Activated CD4-positive, alpha-beta T cell treated with anti-CD3 and anti-CD28 coated beads, Interleukin-2, Interleukin-6, amounts not matched to agents 100 ng/mL and 50 ng/mL, durations not matched to agents 16 hours and 8 hours (primary cell): ENCODE data around the gene EPB41L4B.
"Not testable (repeated sequence)": the region's sequence is repeated elsewhere in the genome, so short reads cannot be mapped to it uniquely, and the experiment has no call there.

ENCODE experiments used
- DNase-seq: peaks from one replicate; pipeline ENCODE4 v3.0.0-alpha.2; 2020

The EPB41L4B gene

DNA sequence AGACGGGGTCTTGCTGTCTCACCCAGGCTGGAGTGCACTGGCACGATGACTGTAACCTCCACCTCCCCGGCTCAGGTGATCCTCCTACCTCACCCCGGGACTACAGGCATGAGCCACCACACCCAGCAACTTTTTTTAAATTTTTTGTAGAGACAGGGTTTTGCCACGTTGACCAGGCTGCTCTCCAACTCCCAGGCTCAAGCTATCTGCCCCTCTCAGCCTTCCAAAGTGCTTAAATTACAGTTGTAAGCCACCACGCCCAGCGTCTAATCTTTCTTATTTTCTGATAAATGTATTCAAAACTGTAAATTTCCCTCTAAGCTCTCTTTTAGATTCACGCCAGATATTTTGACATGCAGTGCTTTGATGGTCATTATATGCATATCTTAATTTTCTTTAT, 164.2 kb downstream of the EPB41L4B start:
- DNase-seq = no peak

DNA sequence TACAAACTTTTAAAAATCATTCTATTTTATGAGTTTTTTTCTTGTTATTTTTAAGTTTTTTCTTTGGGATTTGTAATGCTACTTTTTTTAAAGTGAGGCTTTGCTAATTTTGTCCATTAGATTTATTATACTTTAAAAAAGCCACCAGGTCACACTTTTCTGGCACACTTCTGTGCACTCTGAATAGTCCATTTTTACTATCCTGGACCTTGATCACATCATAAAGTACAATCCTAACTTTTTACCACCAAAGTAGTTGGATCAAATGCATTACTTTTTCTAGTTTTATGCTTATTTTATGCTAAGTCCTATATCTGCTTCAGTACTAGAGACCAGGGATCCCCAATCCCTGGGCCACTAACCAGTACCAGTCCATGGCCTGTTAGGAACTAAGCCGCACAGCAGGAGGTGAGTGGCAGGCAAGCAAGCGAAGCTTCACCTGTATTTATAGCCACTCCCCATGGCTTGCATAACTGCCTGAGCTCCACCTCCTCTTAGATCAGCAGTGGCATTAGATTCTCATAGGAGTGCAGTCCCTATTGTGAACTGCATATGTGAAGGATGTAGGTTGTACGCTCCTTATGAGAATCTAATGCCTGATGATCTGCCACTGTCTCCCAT, 169.8 kb downstream of the EPB41L4B start:
- no peak for DNase-seq

DNA sequence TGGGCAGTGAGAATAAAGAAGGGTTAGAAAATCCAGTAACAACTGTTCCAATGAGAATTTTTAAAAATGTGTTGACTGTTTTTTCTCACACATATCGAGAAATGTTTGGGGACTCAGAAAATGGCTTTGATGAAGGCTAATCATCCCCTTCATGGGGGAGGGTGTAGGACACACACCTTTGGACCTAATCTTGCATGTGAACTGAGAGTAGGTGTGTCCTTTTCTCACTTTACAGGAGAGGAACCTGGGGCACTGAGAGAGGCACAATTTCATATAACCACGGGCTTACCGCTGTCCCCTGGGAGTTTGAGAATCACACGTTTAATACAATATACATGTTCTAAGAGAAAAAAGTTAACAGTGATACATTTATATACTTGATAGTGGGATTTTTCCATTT, 171.1 kb downstream of the EPB41L4B start:
- no peak for DNase-seq

DNA sequence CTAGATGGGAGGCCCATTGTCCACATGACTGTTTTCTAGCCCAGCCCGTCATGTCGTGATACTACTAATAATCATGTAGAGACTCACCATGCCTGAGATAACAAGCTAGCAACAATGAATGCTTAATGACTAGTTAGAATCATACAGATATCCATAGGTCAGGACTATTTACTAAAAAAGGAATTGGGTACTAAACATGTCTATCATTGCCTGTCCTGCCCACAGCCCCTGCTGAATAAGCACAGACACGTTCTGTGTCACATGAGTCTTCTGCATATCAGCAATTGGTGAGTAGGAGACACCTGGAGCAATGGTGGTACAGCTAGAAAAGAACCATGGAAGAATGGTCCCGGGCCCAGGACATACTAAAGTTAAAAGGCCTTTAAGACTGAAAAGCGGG, 171.8 kb downstream of the EPB41L4B start:
- no peak for DNase-seq

DNA sequence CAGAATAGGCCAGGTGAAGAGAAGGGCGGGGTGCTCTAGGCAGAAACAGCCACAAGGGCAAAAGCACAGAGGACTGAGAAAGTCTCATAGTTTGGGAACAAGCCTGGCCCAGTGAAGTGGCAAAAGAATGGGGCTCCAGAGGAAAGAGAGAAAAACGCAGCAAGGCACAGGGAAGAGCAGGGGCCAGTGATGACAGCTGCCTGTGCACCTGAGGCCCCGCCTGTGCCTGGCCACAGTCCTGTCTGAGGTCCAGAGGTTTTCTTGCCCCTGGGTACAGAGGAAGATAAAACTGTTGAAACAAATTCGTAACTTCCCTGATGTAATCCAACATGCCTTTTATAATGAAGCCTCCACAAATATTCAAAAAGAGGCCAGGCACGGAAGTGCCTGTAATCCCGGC, 175.8 kb downstream of the EPB41L4B start:
- no peak for DNase-seq

DNA sequence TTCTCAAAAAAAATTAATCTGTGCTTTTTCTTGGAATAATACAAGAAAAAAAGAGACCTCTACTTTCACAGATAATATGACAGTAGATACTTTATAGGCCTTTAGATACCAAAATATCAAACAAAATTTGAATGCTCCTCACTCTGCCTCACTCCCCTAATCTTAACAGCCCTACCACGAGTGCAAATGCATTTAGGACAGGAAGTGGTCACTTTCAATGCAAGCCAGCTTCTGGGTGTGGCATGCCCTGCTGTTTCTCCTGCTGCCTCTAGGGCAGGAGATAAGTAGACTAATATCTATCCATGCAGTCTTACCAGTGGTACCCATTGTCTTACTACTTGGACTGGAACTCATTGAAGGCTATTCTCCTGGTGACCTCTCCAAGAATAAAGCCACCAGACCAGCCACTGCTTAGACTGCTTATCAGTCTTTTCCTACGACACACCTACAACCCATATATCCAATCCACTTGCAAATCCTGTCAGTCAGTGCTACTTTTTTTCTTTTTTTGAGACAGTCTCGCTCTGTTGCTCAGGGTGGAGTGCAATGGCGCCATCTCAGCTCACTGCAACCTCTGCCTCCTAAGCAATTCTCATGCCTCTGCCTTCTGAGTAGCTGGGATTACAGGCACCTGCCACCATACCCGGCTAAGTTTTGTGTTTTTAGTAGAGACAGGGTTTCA, 176.8 kb downstream of the EPB41L4B start:
- DNase-seq = peak; percentile 40

DNA sequence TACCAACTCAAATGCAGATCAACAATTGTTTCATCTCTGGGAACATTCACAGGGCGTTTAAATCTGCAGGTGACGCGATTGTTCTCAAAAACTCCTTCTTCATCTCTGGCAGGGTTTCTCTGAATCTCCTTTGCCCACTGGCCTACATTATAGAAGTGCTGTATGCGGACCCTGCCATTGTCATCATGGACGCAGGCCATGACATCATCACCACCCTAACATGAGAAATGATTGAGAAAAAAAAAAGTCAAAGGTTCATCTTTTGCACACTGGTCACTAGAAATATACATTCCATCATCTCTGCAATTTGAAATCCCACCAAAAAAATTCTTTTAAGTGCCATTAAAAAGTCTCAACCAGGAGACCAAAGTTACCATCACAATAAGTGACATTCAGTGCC, 179.5 kb downstream of the EPB41L4B start:
- DNase-seq = no peak

DNA sequence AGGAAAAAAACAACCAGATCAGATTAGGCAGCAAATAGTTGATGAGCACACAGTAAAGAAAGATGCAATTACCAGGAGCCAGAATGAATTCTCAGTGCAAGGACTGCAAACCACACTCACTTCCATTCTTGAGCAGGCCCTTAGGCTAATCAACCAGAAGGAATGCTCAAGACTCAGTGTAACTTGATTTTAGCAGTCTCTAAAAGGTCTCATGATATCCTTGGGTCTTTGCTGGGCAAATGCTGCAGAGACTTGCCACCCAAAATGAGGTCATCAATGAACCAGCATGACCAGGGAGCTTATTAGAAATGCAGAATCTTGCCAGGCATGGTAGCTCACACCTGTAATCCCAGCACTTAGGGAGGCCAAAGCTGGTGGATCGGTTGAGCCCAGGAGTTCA, 181.0 kb downstream of the EPB41L4B start:
- DNase-seq = no peak

DNA sequence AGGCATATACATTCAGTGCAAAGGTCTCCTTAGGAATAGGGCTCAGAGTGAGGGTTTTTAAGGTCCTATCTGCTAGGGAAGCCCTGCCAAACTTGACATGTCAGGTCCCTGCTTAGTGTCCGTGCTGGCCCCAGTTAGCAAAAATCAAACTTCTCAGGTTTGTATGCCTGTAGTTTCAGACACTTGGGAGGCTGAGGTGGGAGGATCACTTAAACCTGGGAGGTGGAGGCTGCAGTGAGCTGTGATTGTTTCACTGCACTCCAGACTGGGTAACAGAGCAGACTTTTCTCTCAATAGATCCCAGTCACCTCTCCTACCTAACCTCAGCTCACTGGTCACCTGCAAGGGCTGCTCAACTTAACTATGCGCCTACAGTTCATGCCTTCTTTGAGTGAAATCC, 182.4 kb downstream of the EPB41L4B start:
- DNase-seq = no peak

DNA sequence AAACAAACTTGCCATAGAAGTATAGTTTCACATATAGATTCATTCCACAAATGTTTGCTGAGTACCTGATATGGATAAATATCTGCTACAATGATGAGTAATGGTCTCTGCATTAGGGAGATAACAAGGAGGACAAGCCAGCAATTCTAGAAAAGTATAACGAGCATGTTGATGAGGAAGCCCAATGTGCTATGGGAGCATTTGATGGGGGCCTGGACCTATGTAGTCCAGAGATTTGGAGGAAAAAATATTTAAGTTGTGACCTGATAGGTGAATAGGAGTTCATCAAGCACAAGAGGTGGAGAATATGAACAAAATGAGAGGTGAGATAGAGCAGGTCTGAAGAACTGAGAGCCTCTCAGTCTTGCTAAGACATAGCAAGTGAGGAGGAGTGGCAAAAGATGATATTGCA, 186.7 kb downstream of the EPB41L4B start:
- no peak for DNase-seq

DNA sequence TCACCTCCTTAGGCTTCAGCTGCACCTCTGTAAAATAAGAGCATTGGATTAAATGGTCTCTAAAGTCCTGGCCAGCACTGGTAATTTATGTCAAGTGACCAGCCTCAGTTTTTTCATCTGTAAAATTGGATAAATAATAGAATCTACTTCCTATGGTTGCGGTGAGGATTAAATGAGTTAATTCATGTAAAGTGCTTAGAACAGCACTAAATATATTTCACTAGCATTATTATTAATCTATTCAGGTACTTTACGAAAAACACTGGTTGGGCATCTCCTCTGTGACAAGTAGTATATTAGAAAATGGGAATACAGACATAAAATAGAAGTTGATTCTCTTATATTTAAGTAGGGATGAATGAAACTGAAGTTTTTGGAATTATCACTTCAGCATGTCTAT, 187.3 kb downstream of the EPB41L4B start:
- no peak for DNase-seq

DNA sequence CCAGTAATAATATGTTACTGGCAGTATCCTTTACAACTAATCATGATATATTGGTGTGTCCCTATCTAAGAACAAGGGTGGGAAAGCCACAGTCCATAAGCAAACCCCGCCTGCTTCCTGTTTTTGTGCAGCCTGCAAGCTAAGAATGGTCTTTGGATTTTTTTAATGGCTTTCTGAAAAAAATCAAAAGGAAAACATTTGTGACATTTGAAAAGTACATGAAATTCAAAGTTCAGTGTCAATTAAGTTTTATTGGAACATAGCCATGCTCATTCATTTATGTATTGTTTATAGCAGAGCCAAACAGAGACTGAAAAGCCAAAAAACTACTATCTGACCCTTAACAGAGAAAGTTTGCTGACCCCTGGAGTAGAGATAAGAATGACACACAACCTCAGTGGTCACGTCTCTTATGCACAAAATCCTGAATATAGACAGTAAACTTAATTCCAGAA, 188.3 kb downstream of the EPB41L4B start:
- DNase-seq = no peak

DNA sequence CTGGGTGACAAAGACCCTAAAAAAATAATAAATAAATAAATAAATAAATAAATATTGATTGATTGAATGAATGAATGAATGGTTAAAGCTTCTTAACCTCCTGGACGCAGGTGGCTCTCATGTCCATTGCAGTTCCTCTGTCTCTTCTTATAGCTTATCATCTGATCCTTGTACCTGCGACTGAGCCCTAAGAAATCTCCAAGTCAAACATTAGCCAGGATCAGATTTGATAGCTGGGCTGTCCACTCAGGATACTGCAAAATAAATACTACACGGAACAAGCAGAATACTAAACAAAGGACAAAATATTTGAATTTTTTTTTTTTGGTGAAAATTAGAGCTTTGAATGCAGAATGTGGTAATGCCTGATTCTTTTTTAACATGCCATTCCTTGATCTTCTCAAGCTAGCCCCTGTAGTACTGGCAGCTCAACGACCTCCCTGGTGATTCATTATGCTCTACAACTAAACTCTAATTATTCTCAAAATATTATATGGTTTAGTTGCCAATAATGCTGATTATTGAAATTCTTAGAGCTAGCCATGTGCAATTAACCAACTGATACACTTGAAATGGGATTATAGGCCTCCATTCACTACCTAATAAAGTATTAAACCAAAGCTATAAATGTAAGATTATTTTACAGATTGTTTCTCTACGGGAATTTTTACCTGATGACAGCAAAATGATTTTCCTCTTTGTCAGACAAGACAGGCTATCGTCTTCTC, 191.2 kb downstream of the EPB41L4B start:
- no peak for DNase-seq

DNA sequence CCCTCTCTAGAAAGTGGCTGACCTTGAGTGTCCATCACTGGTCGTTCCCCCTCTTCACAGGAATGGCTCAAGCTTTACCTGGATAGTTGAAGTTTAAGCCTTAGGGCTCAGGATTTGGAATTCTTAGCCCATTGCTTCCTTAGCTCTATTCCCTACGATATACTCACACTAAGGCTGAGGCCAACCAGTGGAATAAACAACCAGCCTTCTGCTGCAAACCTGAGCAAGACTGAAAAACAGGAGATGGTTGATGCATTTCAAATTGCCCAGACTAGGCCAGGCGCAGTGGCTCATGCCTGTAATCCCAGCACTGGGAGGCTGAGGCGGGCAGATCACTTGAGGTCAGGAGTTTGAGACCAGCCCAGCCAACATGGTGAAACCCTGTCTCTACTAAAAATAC, 194.2 kb downstream of the EPB41L4B start:
- DNase-seq = not testable (repeated sequence)

DNA sequence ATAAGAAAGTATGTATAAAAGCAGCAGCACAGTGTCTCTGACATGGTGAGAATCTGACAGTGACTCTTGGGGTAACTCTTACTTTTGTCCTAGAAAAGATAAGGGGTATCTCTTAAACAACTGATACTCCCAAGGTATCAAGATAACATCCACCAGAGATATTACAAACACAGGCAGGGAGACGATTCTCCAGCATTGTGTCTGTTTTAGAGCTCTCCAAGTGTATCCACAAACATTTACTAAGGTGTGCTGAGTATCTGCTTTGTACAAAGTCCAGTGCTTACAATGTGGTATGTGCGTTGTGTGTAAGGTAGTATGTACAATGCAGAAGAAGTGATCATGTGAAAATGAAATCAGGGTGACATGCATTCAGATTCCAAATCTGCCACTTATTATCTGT, 196.7 kb downstream of the EPB41L4B start:
- no peak for DNase-seq

DNA sequence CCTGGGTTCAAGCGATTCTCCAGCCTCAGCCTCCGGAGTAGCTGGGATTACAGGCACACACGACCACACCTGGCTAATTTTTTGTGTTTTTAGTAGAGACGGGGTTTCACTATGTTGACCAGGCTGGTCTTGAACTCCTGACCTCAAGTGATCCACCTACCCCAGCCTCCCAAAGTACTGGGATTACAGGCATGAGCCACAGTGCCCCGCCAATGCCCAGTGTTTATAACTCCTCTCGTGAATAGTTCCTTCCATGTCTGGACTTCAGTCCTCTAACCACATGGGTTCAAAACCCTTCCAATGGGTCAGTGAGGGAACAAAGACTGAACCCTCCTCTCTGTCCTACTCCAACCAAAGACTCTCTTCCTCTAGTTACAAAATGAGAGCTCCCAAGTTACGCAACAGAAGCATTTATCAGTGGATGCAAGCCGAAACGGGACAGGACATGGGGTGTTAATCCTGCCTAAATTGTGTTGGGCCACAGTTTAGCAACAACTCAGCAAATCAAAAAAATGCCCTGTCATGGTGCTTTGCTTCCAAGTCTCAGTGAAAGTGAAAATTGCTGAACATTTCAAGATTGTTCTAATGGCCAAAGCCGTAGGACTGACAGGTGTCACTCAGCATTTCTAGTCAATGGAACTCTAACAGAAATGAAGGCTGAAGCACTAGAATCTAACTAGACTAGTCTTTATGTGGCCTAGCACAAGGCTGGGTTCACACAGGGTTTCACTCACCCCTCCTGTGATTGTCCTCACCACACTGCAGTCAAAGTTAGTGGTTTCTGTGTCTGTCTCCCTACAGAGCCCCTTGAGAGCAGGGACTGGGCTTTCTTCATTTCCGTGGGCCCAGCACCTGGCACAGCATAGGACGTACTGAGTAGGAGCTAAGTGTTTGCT, 197.9 kb downstream of the EPB41L4B start:
- no peak for DNase-seq
